Fibroblast of lung (primary cell): ENCODE results near the gene ACER3. TPM values are rescaled to one million over a fixed set of nuclear protein-coding genes. Genes with fewer than 3 reads are reported as not detected.
"Not testable (repeated sequence)": the region's sequence is repeated elsewhere in the genome, so short reads cannot be mapped to it uniquely, and the experiment has no call there.

Experiments used
- DNase-seq, 2 donors: peaks; one replicate each; pipeline versions ENCODE4 v3.0.0 to v3.0.0-alpha.2; 2010; ENCODE audit warnings: low read depth in 2 of 2
- H2AFZ ChIP-seq: 2 replicates; pipeline ENCODE4 v1.5.1; 2012; ENCODE audit warnings: low read length, control low read depth, inconsistent platforms
- H3K27ac ChIP-seq: 2 replicates; pipeline ENCODE4 v1.5.1; 2011; ENCODE audit warnings: low read length, control low read depth; ENCODE audit not compliant: insufficient read depth
- H3K27me3 ChIP-seq: 2 replicates; pipeline ENCODE4 v1.5.1; 2011; ENCODE audit warnings: mild to moderate bottlenecking, low read length; ENCODE audit not compliant: control insufficient read depth, insufficient read depth
- H3K36me3 ChIP-seq: 2 replicates; pipeline ENCODE4 v1.5.1; 2011; ENCODE audit warnings: low read length; ENCODE audit not compliant: control insufficient read depth, insufficient read depth
- H3K4me1 ChIP-seq: 2 replicates; pipeline ENCODE4 v1.5.1; 2011; ENCODE audit warnings: low read length; ENCODE audit not compliant: control insufficient read depth, insufficient read depth; ENCODE audit errors: extremely low read depth
- H3K4me2 ChIP-seq: 2 replicates; pipeline ENCODE4 v1.5.1; 2011; ENCODE audit warnings: low read length, control low read depth; ENCODE audit not compliant: insufficient read depth; ENCODE audit errors: extremely low read depth
- H3K4me3 ChIP-seq, 4 experiments: fragments of 200-600 bp in 1 of 4; sonication (generic) in 1 of 4; replicated peaks in 1 of 4; 2 replicates each; pipeline ENCODE4 v1.5.1; 2011 to 2016; ENCODE audit warnings: low read length in 4 of 4, low read depth in 3 of 4, mild to moderate bottlenecking in 3 of 4, control low read depth in 2 of 4, inconsistent platforms in 1 of 4, mixed read lengths in 1 of 4; ENCODE audit not compliant: insufficient read depth in 1 of 4; ENCODE audit errors: control extremely low read depth in 1 of 4
- H3K79me2 ChIP-seq: 2 replicates; pipeline ENCODE4 v1.5.1; 2012; ENCODE audit warnings: mild to moderate bottlenecking, low read length, inconsistent platforms; ENCODE audit not compliant: control insufficient read depth, insufficient read depth
- H3K9ac ChIP-seq: 2 replicates; pipeline ENCODE4 v1.5.1; 2011; ENCODE audit warnings: mild to moderate bottlenecking, low read length, control low read depth; ENCODE audit not compliant: insufficient read depth
- H3K9me3 ChIP-seq: 2 replicates; pipeline ENCODE4 v1.5.1; 2012; ENCODE audit warnings: low read depth, low read length; ENCODE audit not compliant: control insufficient read depth, insufficient read depth
- H4K20me1 ChIP-seq: 2 replicates; pipeline ENCODE4 v1.5.1; 2011; ENCODE audit warnings: low read length; ENCODE audit not compliant: control insufficient read depth, insufficient read depth; ENCODE audit errors: extremely low read depth
- EZH2 ChIP-seq: IDR thresholded peaks from 2 replicates; pipeline ENCODE4 v1.5.1; 2012; ENCODE audit warnings: low read length, control low read depth, mild to moderate bottlenecking; ENCODE audit errors: missing control alignments
- polyA plus RNA-seq, 2 donors: library from polyadenylated mRNA; depleted of rRNA in 1 of 2; stranded (reverse) in 1 of 2; unstranded in 1 of 2; fragments of >200 nt; gene quantifications; 2 replicates each; pipeline ENCODE4 v1.2.1, GENCODE V29; 2011 to 2012; ENCODE audit warnings: missing spikeins in 1 of 2
- total RNA-seq: library from RNA; depleted of rRNA; stranded (reverse); fragments of >200 nt; gene quantifications from 2 replicates; pipeline ENCODE4 v1.2.1, GENCODE V29; 2014
- TF ChIP-seq, protein P1 (sequence below), 2 donors: IDR thresholded peaks in 1 of 2; conservative IDR thresholded peaks in 1 of 2; 1 replicate in 1 of 2; 2 replicates in 1 of 2; pipeline ENCODE4 v1.5.1; 2011 to 2012; ENCODE audit warnings: low read length in 2 of 2, control low read depth in 1 of 2, inconsistent platforms in 1 of 2, low read depth in 1 of 2, mild to moderate bottlenecking in 1 of 2

ACER3 gene
- total and polyA plus RNA-seq, 2 donors (not counting 1 experiment from before 2014, with no cell fraction given), result 6.1 to 22.3 TPM

DNA sequence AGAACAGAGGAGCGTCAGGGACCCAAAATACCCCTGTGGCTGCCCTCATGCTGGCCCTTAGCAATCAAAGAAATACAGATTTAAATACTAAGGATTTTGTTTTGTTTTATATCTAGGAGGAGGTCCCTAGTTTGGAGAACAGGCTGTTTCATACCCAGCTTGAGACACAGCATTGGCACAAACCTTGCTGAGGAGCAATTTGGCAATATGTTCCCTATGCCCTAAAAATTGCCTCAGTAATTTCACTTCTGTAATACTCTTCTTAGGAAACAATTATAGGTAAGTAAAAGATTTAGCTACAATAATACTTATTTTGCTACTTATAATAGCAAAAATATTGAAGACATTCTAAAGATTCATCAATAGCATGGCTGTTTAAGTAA lies 40.5 kb upstream of the ACER3 start:
- Histone ChIP-seq H3K4me1 (peaks cover 5% of the 10 kb centered on the region), H3K36me3 (no peaks in the 10 kb centered on the region), H3K79me2 (no peaks in the 10 kb centered on the region), H3K27me3 (no peaks in the 10 kb centered on the region), H3K4me2 (no peak overlapping the region), H2AFZ (no peak overlapping the region), H3K9ac (no peak overlapping the region), H3K4me3 (no peak overlapping the region), H3K9me3 (no peaks in the 10 kb centered on the region), H3K27ac (no peak overlapping the region), H4K20me1 (no peaks in the 10 kb centered on the region)
- TF ChIP-seq, protein P1, sequence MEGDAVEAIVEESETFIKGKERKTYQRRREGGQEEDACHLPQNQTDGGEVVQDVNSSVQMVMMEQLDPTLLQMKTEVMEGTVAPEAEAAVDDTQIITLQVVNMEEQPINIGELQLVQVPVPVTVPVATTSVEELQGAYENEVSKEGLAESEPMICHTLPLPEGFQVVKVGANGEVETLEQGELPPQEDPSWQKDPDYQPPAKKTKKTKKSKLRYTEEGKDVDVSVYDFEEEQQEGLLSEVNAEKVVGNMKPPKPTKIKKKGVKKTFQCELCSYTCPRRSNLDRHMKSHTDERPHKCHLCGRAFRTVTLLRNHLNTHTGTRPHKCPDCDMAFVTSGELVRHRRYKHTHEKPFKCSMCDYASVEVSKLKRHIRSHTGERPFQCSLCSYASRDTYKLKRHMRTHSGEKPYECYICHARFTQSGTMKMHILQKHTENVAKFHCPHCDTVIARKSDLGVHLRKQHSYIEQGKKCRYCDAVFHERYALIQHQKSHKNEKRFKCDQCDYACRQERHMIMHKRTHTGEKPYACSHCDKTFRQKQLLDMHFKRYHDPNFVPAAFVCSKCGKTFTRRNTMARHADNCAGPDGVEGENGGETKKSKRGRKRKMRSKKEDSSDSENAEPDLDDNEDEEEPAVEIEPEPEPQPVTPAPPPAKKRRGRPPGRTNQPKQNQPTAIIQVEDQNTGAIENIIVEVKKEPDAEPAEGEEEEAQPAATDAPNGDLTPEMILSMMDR (conservative IDR thresholded peaks at IDR 0.05 in 1 of 2, IDR thresholded peaks at IDR 0.05 in 1 of 2; ENCODE audit: low read depth in 1 of 2, low read length in 2 of 2), result no peak
- no peak for TF ChIP-seq EZH2
- no peak for DNase-seq

DNA sequence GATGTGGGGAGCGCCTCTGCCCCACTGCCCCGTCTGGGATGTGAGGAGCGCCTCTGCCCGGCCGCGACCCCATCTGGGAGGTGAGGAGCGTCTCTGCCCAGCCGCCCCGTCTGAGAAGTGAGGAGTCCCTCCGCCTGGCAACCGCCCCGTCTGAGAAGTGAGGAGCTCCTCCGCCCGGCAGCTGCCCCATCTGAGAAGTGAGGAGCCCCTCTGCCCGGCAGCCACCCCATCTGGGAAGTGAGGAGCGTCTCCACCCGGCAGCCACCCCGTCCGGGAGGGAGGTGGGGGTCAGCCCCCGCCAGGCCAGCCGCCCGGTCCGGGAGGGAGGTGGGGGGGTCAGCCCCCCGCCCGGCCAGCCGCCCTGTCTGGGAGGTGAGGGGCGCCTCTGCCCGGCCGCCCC lies 39.3 kb upstream of the ACER3 start:
- H3K4me2 ChIP-seq, H3K27ac ChIP-seq, H3K4me3 ChIP-seq, DNase-seq, H3K4me1 ChIP-seq, H4K20me1 ChIP-seq, H3K9me3 ChIP-seq, H3K9ac ChIP-seq, H3K27me3 ChIP-seq, H2AFZ ChIP-seq, H3K36me3 ChIP-seq, H3K79me2 ChIP-seq: not testable (repeated sequence)

DNA sequence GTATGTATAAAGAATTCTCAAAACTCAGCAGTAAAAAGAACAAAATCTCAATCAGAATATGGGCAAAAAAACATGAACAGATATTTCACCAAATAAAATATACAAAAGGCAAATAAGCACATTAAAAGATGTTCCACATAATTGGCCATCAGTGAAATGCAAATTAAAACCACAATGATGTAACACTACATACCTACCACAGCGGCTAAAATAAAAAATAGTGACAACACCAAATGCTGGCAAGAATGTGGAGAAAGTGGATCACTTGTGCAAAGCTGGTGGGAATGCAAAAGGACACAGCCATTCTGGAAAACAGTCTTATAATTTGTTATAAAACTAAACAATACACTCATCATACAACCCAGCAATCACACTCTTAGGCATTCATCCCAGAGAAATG lies 38.3 kb upstream of the ACER3 start:
- Histone ChIP-seq H3K27ac (no peak overlapping the region), H3K27me3 (no peaks in the 10 kb centered on the region), H3K9ac (no peak overlapping the region), H4K20me1 (no peaks in the 10 kb centered on the region), H3K4me3 (no peak overlapping the region), H3K4me2 (no peak overlapping the region), H3K4me1 (peaks cover 5% of the 10 kb centered on the region), H2AFZ (no peak overlapping the region), H3K9me3 (no peaks in the 10 kb centered on the region), H3K36me3 (no peaks in the 10 kb centered on the region), H3K79me2 (no peaks in the 10 kb centered on the region)
- TF ChIP-seq, protein P1 (conservative IDR thresholded peaks at IDR 0.05 in 1 of 2, IDR thresholded peaks at IDR 0.05 in 1 of 2; ENCODE audit: low read depth in 1 of 2, low read length in 2 of 2), result no peak
- TF ChIP-seq EZH2, result no peak
- no peak for DNase-seq
